KMS-11 (cell line): ENCODE results near the gene TTF2.

Experiments used
- H2AFZ ChIP-seq: fragments of 200-600 bp; sonication (generic); 2 replicates; pipeline ENCODE4 v1.6.1; 2016; ENCODE audit warnings: antibody characterized with exemption, mixed run types, low read depth
- H3K27ac ChIP-seq: fragments of 200-600 bp; sonication (generic); 2 replicates; pipeline ENCODE4 v1.6.1; 2016; ENCODE audit warnings: mild to moderate bottlenecking, mixed run types
- H3K27me3 ChIP-seq: fragments of 200-600 bp; sonication (generic); 2 replicates; pipeline ENCODE4 v1.6.1; 2017; ENCODE audit warnings: mild to moderate bottlenecking, low read depth, mixed run types, moderate library complexity; ENCODE audit not compliant: insufficient read depth
- H3K36me3 ChIP-seq: fragments of 200-600 bp; sonication (generic); 2 replicates; pipeline ENCODE4 v1.6.1; 2017; ENCODE audit warnings: mild to moderate bottlenecking, mixed run types; ENCODE audit not compliant: insufficient read depth
- H3K4me1 ChIP-seq: fragments of 200-600 bp; sonication (generic); 2 replicates; pipeline ENCODE4 v1.6.1; 2016; ENCODE audit warnings: mild to moderate bottlenecking, low read depth, mixed run types; ENCODE audit not compliant: poor library complexity, severe bottlenecking
- H3K4me2 ChIP-seq: fragments of 200-600 bp; sonication (generic); 2 replicates; pipeline ENCODE4 v1.7.0; 2016; ENCODE audit warnings: mild to moderate bottlenecking, mixed run types
- H3K4me3 ChIP-seq: fragments of 200-600 bp; sonication (generic); IDR thresholded peaks from 2 replicates; pipeline ENCODE4 v1.6.1; 2017; ENCODE audit warnings: low read depth, low read length, mixed read lengths; ENCODE audit not compliant: insufficient read depth
- H3K79me2 ChIP-seq: fragments of 200-600 bp; sonication (generic); 2 replicates; pipeline ENCODE4 v1.6.1; 2016; ENCODE audit warnings: low read depth, mixed run types; ENCODE audit not compliant: insufficient read depth
- H3K9ac ChIP-seq: fragments of 200-600 bp; sonication (generic); 2 replicates; pipeline ENCODE4 v1.6.1; 2016; ENCODE audit warnings: mild to moderate bottlenecking, mixed run types
- H4K20me1 ChIP-seq: fragments of 200-600 bp; sonication (generic); 2 replicates; pipeline ENCODE4 v1.6.1; 2016; ENCODE audit warnings: mild to moderate bottlenecking, mixed run types; ENCODE audit not compliant: insufficient read depth
- TF ChIP-seq, protein P1 (sequence below): fragments of 200-600 bp; sonication (generic); conservative IDR thresholded peaks from 2 replicates; pipeline ENCODE4 v1.6.1; 2017; ENCODE audit warnings: low read depth, mild to moderate bottlenecking, antibody characterized with exemption, low read length, moderate library complexity, mixed read lengths

Gene TTF2

DNA sequence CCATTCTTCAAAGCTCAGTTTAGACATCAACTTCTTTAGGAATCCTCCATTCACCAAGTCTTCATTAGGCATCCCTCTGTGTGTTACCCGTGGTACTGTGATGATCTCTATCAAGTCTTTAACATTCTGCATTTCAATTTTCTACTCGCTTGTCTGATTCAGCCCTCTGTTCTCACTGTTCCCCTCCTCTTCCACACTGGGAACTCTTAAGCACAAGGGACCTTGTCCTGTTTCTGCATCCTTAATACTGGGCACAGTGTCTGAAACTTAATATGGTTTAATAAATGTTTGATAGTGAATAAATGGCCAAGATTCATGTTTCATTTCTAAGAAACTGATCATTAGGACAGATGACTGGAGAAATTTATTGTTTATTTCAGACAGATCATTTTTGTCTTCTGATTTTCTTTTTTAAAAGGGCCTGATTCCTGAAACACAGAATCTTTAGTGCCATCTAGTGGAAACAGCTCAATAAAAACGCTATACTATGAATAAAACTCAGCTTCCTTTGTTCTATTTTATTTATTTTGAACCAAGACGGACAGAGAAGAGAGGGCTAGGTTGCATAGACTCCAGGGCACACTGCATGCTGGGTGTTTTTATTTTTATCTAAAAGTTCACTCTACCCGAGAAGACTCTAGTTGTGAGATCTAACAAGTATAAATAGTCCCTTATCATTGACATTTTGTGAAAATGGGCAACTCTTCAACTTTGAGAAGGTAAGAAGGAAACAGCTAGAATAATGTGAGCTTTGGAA lies 68.4 kb downstream of the TTF2 start:
- TF ChIP-seq, protein P1, sequence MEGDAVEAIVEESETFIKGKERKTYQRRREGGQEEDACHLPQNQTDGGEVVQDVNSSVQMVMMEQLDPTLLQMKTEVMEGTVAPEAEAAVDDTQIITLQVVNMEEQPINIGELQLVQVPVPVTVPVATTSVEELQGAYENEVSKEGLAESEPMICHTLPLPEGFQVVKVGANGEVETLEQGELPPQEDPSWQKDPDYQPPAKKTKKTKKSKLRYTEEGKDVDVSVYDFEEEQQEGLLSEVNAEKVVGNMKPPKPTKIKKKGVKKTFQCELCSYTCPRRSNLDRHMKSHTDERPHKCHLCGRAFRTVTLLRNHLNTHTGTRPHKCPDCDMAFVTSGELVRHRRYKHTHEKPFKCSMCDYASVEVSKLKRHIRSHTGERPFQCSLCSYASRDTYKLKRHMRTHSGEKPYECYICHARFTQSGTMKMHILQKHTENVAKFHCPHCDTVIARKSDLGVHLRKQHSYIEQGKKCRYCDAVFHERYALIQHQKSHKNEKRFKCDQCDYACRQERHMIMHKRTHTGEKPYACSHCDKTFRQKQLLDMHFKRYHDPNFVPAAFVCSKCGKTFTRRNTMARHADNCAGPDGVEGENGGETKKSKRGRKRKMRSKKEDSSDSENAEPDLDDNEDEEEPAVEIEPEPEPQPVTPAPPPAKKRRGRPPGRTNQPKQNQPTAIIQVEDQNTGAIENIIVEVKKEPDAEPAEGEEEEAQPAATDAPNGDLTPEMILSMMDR = peak; percentile 65
- H3K4me1 ChIP-seq = no peaks in the 10 kb centered on the region
- H3K4me2 ChIP-seq = no peak overlapping the region
- H3K27ac ChIP-seq = no peak overlapping the region
- no peaks in the 10 kb centered on the region for H4K20me1 ChIP-seq
- H3K9ac ChIP-seq = no peak overlapping the region
- no peaks in the 10 kb centered on the region for H3K79me2 ChIP-seq
- no peaks in the 10 kb centered on the region for H3K27me3 ChIP-seq
- H3K4me3 ChIP-seq = no peak overlapping the region
- no peak overlapping the region for H2AFZ ChIP-seq
- no peaks in the 10 kb centered on the region for H3K36me3 ChIP-seq

GRCh38 chr1:117130526-117130925 lies 70.4 kb downstream of the TTF2 start:
- H2AFZ ChIP-seq = no peak overlapping the region
- TF ChIP-seq, protein P1 = no peak
- H3K4me2 ChIP-seq = no peak overlapping the region
- no peaks in the 10 kb centered on the region for H3K27me3 ChIP-seq
- H3K79me2 ChIP-seq = no peaks in the 10 kb centered on the region
- no peaks in the 10 kb centered on the region for H3K4me1 ChIP-seq
- H3K27ac ChIP-seq = no peak overlapping the region
- no peak overlapping the region for H3K4me3 ChIP-seq
- no peaks in the 10 kb centered on the region for H3K36me3 ChIP-seq
- no peak overlapping the region for H3K9ac ChIP-seq
- H4K20me1 ChIP-seq = no peaks in the 10 kb centered on the region

DNA sequence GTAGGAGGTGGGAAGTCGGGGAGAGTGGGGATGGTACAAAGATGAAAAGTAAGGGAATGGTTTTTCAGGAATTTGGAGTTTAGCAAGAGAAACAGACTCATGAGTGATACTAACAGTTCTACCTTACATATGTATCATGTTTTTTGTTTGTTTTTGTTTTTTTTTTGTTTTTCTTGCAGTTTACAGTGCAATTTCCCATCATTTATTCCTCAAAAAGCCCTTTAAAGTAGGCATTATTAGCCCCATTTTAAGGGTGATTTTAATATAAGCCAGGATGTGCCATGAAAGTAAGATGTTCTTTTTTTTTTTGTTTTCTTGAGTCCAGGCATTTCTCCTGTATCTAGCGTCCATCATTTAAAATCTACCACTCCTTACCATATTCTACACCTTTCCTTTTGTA lies 75.2 kb downstream of the TTF2 start:
- H3K27ac ChIP-seq = no peak overlapping the region

DNA sequence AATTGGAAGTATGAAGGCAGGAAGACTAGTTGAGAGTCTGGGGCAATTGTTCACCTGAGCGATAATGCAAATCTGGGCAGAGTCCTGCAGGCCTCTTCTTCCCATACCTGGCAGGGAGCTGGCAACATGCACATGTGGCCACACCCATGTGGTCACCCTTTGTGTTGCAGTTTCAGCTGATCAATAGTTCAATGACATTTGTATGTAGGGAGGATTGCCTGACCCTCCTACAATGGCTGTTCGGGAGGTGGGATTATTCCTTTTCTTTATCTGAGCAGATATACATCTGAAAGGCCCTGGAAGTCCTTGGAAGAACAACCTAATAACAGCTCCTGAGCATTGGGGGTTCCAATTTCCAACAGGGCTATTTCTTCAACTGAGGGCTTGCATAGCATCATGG lies 76.6 kb downstream of the TTF2 start:
- Histone ChIP-seq H2AFZ (no peak overlapping the region), H3K9ac (no peak overlapping the region), H3K4me1 (no peaks in the 10 kb centered on the region), H3K4me3 (no peak overlapping the region), H3K36me3 (no peaks in the 10 kb centered on the region), H3K27me3 (no peaks in the 10 kb centered on the region), H3K4me2 (no peak overlapping the region), H3K79me2 (no peaks in the 10 kb centered on the region), H4K20me1 (no peaks in the 10 kb centered on the region), H3K27ac (no peak overlapping the region)
- TF ChIP-seq, protein P1 = no peak

More for the DNA sequence above, 75.2 kb downstream of the TTF2 start:
- no peaks in the 10 kb centered on the region for H3K4me1 ChIP-seq
- no peaks in the 10 kb centered on the region for H3K27me3 ChIP-seq
- H4K20me1 ChIP-seq = no peaks in the 10 kb centered on the region
- no peak overlapping the region for H3K9ac ChIP-seq
- H3K4me3 ChIP-seq = no peak overlapping the region
- H3K79me2 ChIP-seq = no peaks in the 10 kb centered on the region
- no peak overlapping the region for H2AFZ ChIP-seq
- no peaks in the 10 kb centered on the region for H3K36me3 ChIP-seq
- TF ChIP-seq, protein P1 = no peak
- no peak overlapping the region for H3K4me2 ChIP-seq
